Ovary (tissue), 9 donors: ENCODE measurements around the gene ECI1. TPM values are rescaled to one million over a fixed set of nuclear protein-coding genes. Genes with fewer than 3 reads are reported as not detected.

Experiments used
- DNase-seq, 5 donors: peaks; one replicate each; pipeline ENCODE4 v3.0.0-alpha.2; 2019 to 2020
- H3K27ac ChIP-seq, 2 donors: fragments of 200-600 bp; one replicate each; pipeline versions ENCODE4 v1.5.1 to v1.8.0; 2019 to 2022
- H3K27me3 ChIP-seq: fragments of 200-600 bp; one replicate; pipeline ENCODE4 v1.8.0; 2022
- H3K36me3 ChIP-seq: fragments of 200-600 bp; sonication (generic); one replicate; pipeline ENCODE4 v1.5.1; 2019
- H3K4me1 ChIP-seq: one replicate; pipeline ENCODE4 v1.8.1; 2013; ENCODE audit warnings: mild to moderate bottlenecking, moderate library complexity; ENCODE audit not compliant: insufficient read depth
- H3K4me3 ChIP-seq: fragments of 200-600 bp; sonication (generic); one replicate; pipeline ENCODE4 v1.5.1; 2017
- H3K9me3 ChIP-seq, 2 donors: fragments of 200-600 bp in 1 of 2; sonication (generic) in 1 of 2; one replicate each; pipeline versions ENCODE4 v1.5.1 to v1.8.1; 2013 to 2019; ENCODE audit warnings: mild to moderate bottlenecking in 1 of 2, moderate library complexity in 1 of 2
- CTCF ChIP-seq, 3 donors: fragments of 450-650 bp in 2 of 3; fragments of 200-600 bp in 1 of 3; IDR thresholded peaks; one replicate each; pipeline versions ENCODE4 v1.5.1 to v1.8.0; 2016 to 2022; ENCODE audit warnings: antibody characterized with exemption in 3 of 3, mild to moderate bottlenecking in 1 of 3
- EP300 ChIP-seq: sonication (generic); formaldehyde crosslinking; IDR thresholded peaks from one replicate; pipeline ENCODE4 v1.6.1; 2017; ENCODE audit warnings: antibody characterized with exemption
- POLR2A ChIP-seq: fragments of 450-650 bp; IDR thresholded peaks from one replicate; pipeline ENCODE4 v1.6.1; 2017; ENCODE audit warnings: antibody characterized with exemption, mild to moderate bottlenecking, moderate library complexity
- WGBS, 3 donors: extraction: QIAGEN DNeasy Blood & Tissue Kit in 1 of 3; methylation state at CpG; one replicate each; pipeline versions ENCODE4 v1.1.5 to v1.1.7; 2013 to 2017; 5-methylcytosine and 5-hydroxymethylcytosine counted together
- intact Hi-C, 4 donors: fragments of 100-400 bp; cut with DNase I; formaldehyde crosslinking; loops; one replicate each; pipeline versions ENCODE4 v1.11.0 to v1.15.1; 2022 to 2023
- polyA plus RNA-seq, 2 donors: library from polyadenylated mRNA; stranded (reverse); fragments of 200-250 nt in 1 of 2; fragments of 350-450 nt in 1 of 2; fragmentation: Illumina TruSeq in 1 of 2; extraction: RNeasy Lipid Tissue Mini Kit (QIAGEN cat#74804) in 1 of 2; gene quantifications; one replicate each; pipeline ENCODE4 v1.2.3, GENCODE V29; 2013 to 2014
- total RNA-seq, 7 donors: library from RNA; depleted of rRNA in 2 of 7; stranded (reverse); fragments of >200 nt in 2 of 7; fragmentation: NEBNext Ultra II Directional in 3 of 7; extraction: Animal tissue kit (Norgen Biotek cat#: 25700) in 3 of 7; gene quantifications; one replicate each; pipeline versions ENCODE4 v1.1.0 to v1.2.4, GENCODE V29; 2016 to 2023
- donor health status: DM: no; HTN: no; CAD: no; lungs with moderate emphysema.
- donor health status: DM: no; HTN: no; CAD: no.
- donor health status: Bipolar disorder and iron deficiency.
- donor health status: DM: yes; HTN: yes; CAD: no.
- donor health status: DM: no; HTN: no; CAD: no.
- donor health status: DM: yes; HTN: yes; CAD: no.

Gene ECI1
- total and polyA plus RNA-seq, 9 donors = 3.1 to 66.3 (median 48.1) TPM

- Histone ChIP-seq H3K4me3 (no peak overlapping the region), H3K27me3 (no peaks in the 10 kb centered on the region), H3K9me3 (no peaks in the 10 kb centered on the region), H3K4me1 (peaks cover 2% of the 10 kb centered on the region), H3K36me3 (no peaks in the 10 kb centered on the region), H3K27ac (no peak overlapping the region)
- TF ChIP-seq CTCF (IDR thresholded peaks at IDR 0.05) (no peak), EP300 (no peak), POLR2A (no peak)
- intact Hi-C loops = no loop called here
- no peak for DNase-seq
- 86 to 94% (median 88%) methylated on average over 21 to 23 of the region's 23 CpGs for WGBS, 3 donors
Measured at GRCh38 chr16:2229632-2230250, 21.6 kb downstream of the ECI1 start.

- 79 to 85% (median 84%) methylated on average over 12 of the region's 12 CpGs for WGBS, 3 donors
- Histone ChIP-seq H3K9me3 (no peaks in the 10 kb centered on the region), H3K27me3 (no peaks in the 10 kb centered on the region), H3K36me3 (no peaks in the 10 kb centered on the region), H3K27ac (no peak overlapping the region), H3K4me3 (no peak overlapping the region), H3K4me1 (peaks cover 4% of the 10 kb centered on the region)
- intact Hi-C loops = no loop called here
- DNase-seq = no peak
- no peak for TF ChIP-seq POLR2A
Measured at GRCh38 chr16:2229091-2229490, 22.3 kb downstream of the ECI1 start.

GRCh38 chr16:2228161-2228824, 23.1 kb downstream of the ECI1 start:
- 85 to 91% (median 88%) methylated on average over 23 to 25 of the region's 25 CpGs for WGBS, 3 donors
- no peak for DNase-seq
- Histone ChIP-seq H3K9me3 (no peaks in the 10 kb centered on the region), H3K4me3 (no peak overlapping the region), H3K27me3 (no peaks in the 10 kb centered on the region), H3K27ac (no peak overlapping the region), H3K4me1 (peaks cover 5% of the 10 kb centered on the region), H3K36me3 (no peaks in the 10 kb centered on the region)
- intact Hi-C loops = no loop called here
- TF ChIP-seq POLR2A = no peak
- no peak for TF ChIP-seq EP300
- TF ChIP-seq CTCF (IDR thresholded peaks at IDR 0.05) = no peak

- DNase-seq = no peak
Measured at GRCh38 chr16:2226918-2227317, 24.5 kb downstream of the ECI1 start.

GRCh38 chr16:2226245-2226793, 25.1 kb downstream of the ECI1 start:
- Histone ChIP-seq H3K4me1 (peaks cover 5% of the 10 kb centered on the region), H3K27ac (no peak overlapping the region), H3K27me3 (no peaks in the 10 kb centered on the region), H3K36me3 (no peaks in the 10 kb centered on the region), H3K4me3 (no peak overlapping the region), H3K9me3 (no peaks in the 10 kb centered on the region)
- intact Hi-C loops = no loop called here
- 46 to 62% (median 47%) methylated on average over 9 of the region's 9 CpGs for WGBS, 3 donors
- TF ChIP-seq POLR2A = no peak
- no peak for TF ChIP-seq EP300
- no peak for DNase-seq

More at GRCh38 chr16:2226918-2227317, 24.5 kb downstream of the ECI1 start:
- Histone ChIP-seq H3K27me3 (no peaks in the 10 kb centered on the region), H3K4me3 (no peak overlapping the region), H3K27ac (no peak overlapping the region), H3K9me3 (no peaks in the 10 kb centered on the region), H3K4me1 (peaks cover 5% of the 10 kb centered on the region), H3K36me3 (no peaks in the 10 kb centered on the region)
- TF ChIP-seq EP300 (no peak), POLR2A (no peak)
- intact Hi-C loops = no loop called here
- WGBS, 3 donors = 84 to 87% (median 84%) methylated on average over 6 of the region's 6 CpGs
